HG02642 (cell line): ENCODE measurements around the gene THSD7B.

ENCODE experiments used
- ATAC-seq: cut with Tn5 transposase; IDR thresholded peaks from one replicate; pipeline ENCODE4 v1.9.1; 2021; ENCODE audit warnings: mild to moderate bottlenecking; ENCODE audit not compliant: unreplicated experiment, poor library complexity

The THSD7B gene

GRCh38 chr2:137333386-137334165 lies 568.2 kb downstream of the THSD7B start:
- no peak for ATAC-seq

DNA sequence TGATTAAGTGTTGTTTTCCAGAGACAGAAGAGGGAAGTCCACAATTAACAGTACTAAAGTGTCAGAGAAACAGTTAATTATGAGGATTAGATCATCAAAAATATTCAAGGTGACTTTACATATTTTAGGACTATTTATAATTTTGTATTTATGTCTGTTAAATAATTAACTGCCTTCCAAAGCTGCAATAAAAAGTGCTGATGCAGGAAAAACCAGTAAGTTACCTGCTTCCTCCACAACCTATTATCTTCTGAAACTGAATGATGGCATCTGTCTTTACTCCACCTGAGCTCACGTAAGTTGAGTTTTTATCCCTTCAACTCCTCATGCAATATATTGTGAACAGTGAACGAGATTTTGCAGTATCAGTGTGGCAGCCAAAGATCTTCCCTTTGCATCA lies 570.7 kb downstream of the THSD7B start:
- ATAC-seq, result no peak

DNA sequence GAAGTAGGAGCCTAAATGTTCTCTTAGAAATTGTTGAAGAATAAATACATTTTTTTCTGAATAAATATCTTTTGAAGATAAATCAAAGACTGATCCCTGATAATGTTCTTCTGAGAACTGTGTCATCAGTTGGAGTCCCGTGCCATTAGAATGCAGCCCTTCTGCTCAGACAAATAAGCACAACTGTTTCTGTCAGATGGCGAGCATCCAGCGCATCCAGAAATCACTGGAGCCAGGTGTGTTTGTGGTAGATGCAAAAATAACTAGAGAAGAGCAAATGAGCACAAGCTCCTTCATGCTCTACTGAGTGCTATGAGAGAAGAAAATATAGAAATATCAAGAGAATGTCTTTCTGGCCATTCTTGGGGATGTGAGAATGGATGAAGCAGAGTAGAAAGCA lies 573.7 kb downstream of the THSD7B start:
- ATAC-seq, result no peak

- no peak for ATAC-seq
These were observed 580.6 kb downstream of the THSD7B start for GRCh38 chr2:137345994-137346393.

DNA sequence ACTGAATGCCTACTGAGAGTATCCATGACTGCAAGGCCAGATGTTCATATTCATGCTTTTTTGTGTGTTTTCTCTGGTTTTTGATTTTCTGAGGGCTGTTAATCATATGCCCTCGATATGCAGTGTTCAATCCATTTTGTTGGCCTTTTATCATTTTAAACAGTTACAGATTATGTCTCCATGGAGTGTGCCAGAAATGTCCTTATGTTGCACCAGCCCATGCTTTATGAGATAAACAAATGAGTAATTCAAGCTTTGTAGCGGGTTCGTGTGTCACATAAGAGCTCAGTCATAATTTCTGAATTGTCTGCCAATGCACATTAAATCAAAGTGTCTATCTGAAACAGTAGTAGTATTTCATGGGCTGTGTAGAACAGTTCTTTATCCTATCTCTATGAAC lies 583.0 kb downstream of the THSD7B start:
- no peak for ATAC-seq

- no peak for ATAC-seq
These were observed 592.3 kb downstream of the THSD7B start for GRCh38 chr2:137357634-137358033.

GRCh38 chr2:137367361-137367760 lies 602.0 kb downstream of the THSD7B start:
- no peak for ATAC-seq

- ATAC-seq, result no peak
These were observed 603.8 kb downstream of the THSD7B start for GRCh38 chr2:137369106-137369505.

DNA sequence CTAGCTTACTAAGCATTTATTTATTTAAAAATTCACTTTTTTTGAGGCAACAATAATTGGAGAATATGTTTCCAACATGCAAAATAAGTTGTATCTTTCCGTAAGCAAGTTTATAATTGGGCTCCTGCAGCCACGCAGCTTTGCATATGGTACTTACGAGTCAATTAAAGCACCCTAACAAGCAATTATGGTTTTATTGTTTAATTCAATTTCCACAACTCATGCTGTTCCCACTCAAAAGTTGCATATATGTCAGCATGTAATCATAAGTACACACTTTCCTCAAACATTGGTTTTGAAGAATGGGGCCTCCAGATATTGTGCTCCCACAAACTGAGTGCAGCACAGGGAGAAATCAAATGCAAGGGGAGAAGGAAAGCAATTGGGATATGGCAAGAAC lies 613.8 kb downstream of the THSD7B start:
- no peak for ATAC-seq

GRCh38 chr2:137380610-137381009 lies 615.3 kb downstream of the THSD7B start:
- no peak for ATAC-seq

DNA sequence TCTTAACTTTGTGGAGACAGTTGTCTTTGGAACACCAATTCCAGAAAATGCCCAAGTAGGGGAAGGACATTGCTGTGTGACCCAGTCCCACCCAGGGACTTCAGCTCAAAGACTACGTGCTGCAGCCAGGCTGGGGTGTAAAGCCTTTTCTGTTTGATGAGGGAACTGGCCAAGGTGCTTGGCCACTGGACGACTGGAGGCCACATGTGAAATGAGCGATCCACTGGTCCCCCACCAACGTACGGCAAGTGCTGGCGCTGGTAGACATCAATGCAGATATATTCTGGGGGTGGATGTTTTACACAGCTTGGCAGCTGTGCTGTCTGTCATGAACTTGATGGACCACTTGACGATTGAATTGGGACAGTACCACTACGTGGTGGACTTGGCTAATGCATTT lies 616.4 kb downstream of the THSD7B start:
- ATAC-seq, result no peak

DNA sequence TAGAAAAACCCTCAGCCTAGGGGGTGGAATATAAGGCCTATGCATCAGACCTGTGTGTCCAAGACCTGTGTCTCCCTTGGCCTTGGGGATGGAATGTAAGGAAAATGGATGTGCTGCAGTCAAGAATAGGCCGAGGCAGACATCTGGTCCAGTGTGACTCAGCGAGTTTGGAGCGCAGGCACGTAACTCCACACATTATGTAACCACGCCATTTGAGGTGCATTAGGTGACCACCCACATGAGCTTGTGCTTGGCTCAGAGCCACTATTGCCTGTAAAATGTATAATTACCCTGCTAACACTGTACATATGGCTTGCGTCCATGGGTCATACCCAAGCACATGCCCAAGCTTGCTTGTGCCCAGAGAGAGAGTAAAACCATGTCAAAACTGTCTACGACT lies 618.0 kb downstream of the THSD7B start:
- ATAC-seq, result no peak

GRCh38 chr2:137387044-137387443 lies 621.7 kb downstream of the THSD7B start:
- no peak for ATAC-seq

DNA sequence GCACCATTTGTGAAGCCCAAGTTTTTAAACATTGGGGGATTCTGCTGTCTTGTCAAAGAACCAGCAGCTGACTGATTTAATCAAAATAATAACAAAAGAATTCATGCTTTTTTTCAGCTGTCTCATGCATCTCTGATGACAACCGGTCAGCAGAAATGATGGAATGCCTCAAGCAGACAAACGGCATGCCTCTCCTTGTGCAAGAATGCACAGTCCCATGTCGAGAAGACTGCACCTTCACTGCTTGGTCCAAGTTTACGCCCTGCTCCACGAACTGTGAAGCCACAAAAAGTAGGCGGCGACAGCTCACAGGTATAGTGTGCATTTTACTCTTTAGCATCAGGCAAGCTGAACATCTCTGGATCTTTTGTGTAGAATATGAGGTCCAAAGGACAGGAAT lies 640.2 kb downstream of the THSD7B start:
- ATAC-seq, result no peak

- no peak for ATAC-seq
These were observed 646.2 kb downstream of the THSD7B start for GRCh38 chr2:137411585-137411984.

- no peak for ATAC-seq
These were observed 655.4 kb downstream of the THSD7B start for GRCh38 chr2:137420744-137421143.

DNA sequence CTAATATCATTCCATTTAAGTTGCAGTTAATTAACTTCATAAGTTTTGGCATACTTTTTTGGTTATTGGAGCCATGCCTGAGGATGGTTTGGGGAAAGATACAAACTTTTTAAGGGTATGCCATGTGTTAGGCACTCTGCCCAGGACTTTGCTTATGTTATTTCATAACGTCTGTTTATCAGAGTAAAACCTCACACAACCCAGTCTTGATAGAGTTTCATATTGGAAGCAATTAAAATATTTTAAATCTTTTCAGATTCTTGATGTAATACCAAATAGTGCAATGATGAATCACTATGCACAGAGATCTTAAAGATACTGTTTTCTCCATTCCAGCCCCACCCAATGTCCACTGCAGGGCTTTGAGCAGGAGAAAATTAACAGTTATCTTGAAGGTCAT lies 669.8 kb downstream of the THSD7B start:
- no peak for ATAC-seq

GRCh38 chr2:137437386-137437785 lies 672.0 kb downstream of the THSD7B start:
- ATAC-seq, result no peak

GRCh38 chr2:137444970-137445369 lies 679.6 kb downstream of the THSD7B start:
- no peak for ATAC-seq

DNA sequence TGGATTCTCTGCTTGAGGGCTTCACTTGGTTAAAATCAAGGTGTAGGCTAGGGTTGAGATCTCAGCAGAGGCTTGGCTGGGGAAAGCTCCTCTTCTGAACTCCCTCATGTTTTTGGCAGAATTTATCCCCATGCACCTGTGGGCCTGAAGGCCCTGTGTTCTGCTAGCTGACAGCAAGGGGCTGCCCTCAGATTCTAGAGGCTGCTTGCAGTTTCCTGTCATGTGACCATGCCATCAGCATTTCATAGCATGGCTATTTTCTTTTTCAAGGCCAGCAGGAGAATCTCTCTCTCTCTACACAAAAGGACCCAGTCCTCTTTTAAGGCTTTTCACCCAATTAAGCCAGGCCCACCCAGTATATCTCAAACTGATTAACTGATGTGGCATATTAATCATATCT lies 684.1 kb downstream of the THSD7B start:
- no peak for ATAC-seq

DNA sequence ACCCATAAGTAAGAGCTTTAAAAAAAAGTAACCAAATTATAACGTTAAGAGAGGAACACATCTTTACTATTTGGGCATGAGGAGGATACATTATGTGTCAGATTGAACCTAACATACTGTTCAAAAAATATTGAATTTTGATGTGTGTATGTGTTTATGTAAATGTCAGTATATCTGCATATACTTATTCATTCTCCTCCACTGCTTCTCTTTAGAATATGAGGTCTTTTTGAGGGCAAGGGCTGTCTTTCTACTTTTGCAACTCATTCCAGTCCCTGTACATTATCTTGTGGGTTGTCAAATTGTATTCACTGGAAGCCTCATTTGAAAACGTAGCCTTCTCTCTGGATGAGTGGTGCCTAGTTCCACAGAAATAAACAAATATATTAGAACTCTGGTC lies 689.5 kb downstream of the THSD7B start:
- no peak for ATAC-seq

DNA sequence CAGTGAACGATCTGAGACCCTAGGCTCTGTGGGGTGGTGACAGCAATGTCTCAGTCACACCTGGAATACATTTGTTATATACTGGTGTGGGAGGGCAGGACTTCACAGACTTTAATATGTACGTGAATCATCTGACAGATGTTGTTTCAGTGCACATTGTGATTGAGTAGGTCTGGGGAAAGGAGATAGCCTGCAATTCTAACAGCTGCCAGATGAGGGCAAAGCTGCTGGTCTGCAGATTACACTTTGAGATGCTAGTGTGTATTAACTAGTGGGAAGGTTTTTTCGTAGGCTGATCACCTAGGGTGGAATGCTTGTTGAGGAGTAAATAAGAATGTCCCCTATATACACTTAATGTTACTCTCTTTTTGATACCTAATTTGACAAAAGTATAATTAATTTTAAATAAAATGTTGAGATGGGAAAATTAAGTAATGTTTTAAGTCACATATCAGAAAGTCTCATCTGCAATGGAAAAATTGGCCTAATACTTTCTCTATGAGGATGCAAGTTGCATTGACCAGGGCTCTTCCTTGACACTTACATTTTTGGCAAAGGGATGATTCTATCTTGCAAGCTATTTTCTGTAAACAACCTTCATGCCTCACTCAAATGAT lies 702.0 kb downstream of the THSD7B start:
- ATAC-seq, result peak; percentile 92
